ENCODE data around the gene NHERF2.

DNA sequence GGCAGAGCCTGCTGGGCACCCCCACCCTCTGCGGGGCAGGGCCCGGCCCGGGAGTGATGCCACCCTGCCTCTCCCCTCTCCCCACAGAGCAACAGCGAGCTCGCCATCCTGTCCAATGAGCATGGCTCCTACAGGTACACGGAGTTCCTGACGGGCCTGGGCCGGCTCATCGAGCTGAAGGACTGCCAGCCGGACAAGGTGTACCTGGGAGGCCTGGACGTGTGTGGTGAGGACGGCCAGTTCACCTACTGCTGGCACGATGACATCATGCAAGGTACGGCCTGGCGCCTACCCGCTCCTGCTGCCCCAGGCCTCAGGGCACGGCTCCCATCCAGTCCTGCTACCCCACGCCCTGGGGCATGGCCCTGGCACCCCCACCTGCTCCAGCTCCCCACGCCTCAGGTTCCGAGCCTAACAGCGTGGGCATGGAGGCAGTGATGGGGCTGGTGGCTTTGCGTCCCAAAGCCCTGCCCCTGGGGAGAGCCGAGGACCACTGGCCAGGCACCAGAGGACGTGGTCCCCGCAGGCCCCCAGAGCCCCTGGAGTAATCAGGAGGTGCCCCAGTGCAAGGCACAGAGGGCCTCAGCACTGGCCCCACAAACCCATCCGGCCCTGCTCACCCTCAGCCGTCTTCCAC is 59.5 kb downstream of the NHERF2 start:
- TF ChIP-seq, protein P1, sequence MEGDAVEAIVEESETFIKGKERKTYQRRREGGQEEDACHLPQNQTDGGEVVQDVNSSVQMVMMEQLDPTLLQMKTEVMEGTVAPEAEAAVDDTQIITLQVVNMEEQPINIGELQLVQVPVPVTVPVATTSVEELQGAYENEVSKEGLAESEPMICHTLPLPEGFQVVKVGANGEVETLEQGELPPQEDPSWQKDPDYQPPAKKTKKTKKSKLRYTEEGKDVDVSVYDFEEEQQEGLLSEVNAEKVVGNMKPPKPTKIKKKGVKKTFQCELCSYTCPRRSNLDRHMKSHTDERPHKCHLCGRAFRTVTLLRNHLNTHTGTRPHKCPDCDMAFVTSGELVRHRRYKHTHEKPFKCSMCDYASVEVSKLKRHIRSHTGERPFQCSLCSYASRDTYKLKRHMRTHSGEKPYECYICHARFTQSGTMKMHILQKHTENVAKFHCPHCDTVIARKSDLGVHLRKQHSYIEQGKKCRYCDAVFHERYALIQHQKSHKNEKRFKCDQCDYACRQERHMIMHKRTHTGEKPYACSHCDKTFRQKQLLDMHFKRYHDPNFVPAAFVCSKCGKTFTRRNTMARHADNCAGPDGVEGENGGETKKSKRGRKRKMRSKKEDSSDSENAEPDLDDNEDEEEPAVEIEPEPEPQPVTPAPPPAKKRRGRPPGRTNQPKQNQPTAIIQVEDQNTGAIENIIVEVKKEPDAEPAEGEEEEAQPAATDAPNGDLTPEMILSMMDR (IDR thresholded peaks at IDR 0.05), result no peak
- TF ChIP-seq POLR2A (IDR thresholded peaks at IDR 0.05), result no peak

Data from uterus (tissue), 2 donors.